Measurements from ENCODE around the gene KRT24.
A peak's percentile ranks its signal among the peaks of the same experiment; 100 is the strongest.

Gene KRT24

DNA sequence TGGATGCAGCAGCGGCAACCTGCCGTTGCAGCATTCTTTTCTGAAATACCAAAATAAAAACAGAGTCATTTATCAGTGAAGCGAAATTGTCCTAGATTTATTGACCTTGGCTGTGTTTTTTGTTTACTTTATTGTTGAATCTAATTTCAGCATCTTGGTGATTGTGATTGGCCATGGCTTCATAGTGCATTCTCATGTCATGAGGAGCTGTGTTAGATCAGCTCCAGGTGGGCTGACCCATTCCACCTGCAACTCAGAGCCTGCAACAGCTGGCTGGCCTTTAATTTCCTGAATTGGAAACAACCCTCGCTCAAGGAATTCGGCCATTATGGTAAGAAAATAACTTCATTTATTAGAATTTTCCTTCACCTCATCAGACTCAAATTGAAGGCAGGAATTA lies 16.4 kb downstream of the KRT24 start:
- no peak for DNase-seq

DNA sequence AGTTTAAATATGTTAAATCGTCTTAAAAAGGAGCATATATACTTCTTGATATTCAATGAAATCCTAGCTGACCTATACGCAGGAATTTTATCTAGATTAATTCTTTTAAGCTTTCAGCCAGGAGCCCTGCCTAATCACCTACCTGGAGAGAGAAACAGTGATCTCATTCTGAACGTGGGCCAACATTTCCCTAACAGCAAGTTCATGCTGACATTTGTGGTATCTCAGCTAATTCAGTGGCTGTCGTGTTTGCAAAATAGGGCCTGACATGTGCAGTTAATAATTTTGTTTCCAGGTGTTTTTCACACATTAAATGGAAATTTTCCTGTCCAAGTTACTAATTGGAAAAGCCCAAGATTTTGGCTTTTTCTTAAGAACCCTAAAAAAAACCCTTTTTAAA lies 17.4 kb downstream of the KRT24 start:
- no peak for DNase-seq

DNA sequence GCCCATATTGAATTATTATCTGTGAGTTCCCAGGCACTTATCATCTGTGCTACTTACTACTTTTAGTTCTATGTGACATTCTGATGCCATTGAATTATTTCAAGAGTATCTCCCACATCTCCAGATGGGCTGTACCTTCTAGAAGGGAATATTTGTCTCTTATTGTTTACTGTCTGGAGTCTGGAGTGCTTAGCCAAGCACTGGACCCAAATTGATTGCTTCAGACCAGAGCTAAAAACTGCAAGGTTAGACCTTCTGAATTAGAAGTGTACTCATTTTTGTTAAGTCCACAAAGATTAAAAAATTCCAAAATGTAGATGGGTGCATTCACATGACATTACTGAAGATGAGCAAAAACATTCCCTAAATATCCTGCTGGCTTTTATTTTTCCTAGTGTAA lies 22.6 kb downstream of the KRT24 start:
- no peak for DNase-seq

DNA sequence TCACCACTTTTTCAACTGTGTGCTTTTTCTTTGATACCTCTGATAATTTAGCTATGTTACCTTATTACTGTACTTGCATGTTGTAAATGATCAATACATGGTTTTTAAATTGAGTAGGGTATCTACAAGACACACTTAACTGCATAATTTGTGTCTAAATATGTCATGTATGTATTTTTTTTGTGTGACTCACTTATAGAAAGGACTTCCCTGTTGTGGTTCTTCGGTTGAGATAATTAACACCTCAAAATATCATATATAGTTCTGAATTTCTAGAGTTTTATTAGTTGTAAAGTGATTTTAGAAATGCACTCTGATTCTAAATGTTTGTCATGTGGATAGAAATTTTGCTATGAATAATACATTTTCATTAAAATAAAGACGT lies 24.0 kb downstream of the KRT24 start:
- no peak for DNase-seq

DNA sequence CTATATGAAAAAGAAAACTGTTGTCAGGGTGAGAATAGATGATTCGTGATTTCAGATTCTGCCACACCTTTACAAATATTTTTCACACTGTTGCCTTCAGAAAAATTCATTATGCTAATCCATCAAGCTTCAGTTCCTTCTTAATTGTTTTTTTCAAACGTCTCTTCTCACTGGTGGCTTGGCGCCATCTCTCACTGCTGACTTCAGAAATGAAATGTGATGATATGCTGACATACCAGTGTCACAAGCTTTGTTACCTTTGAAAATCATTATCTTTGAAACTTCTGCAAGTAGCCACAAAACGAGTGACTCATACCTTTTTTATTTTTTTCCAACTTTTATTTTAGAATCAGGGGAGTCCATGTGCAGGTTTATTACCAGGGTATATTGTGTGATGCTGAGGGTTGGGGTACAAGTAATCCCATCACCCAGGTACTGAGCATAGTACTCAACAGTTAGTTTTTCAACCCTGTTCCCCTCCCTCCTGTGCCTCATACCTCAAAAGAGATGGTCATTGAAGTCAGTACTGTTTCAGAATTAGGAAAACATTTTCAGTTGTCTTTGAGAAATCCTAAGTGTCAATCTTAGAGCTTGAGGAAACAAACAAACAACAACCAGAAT lies 24.5 kb downstream of the KRT24 start:
- DNase-seq, result peak; percentile 16

DNA sequence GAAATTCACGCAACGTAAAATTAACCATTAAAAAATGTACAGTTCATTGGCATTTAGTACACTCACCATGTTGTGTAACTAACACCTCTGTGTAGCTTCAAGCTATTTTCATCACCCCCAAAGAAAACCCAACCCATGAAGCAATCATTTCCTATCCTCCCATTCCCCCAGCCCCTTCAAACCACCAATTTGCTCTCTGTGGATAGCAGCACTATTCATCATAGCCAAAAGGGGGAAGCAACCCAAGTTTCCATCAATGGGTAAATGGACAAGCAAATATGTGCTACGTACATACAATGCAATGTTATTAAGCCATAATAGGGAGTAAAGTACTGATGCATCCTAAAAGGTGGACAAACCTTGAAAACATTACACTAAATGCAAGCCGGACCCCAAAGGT lies 27.6 kb downstream of the KRT24 start:
- peak; percentile 5 for DNase-seq

DNA sequence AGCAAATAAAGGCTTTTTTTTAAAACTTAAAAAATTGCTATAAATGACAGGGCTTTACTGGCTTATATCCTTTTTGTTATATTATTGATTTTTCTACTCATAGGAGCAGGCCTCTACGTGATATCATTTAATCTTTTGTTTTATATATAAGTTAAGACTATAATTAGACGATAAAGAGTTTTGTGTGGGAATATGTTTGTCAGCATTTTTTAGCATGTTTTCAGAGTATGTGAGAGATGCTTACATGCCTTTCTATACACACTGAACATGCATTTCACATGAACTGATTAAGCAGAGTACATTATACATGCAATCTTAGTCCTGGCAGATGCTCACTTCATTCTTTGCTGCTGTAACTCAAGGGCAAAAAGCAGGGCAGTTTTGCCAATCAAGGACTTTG lies 30.9 kb downstream of the KRT24 start:
- no peak for DNase-seq

DNA sequence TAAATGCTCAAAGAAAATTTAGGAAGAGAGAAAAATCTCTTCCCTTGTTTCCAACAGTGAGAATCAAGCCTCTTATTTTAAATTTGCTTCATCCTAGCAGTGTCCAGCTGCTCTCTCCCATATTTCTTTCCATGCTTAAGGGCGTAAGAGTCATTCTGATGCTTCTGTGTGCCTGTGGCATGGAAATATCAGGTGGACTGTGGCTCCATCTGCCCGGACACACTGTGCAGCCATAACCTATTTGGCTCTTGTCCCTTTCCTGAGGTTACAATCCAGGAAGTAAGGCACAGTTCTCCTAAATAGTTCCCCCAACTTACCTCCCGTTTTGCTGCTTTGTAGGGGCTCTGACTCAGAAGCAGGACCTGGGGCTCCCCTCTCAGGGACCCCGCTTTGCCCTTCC lies 32.3 kb downstream of the KRT24 start:
- no peak for DNase-seq

DNA sequence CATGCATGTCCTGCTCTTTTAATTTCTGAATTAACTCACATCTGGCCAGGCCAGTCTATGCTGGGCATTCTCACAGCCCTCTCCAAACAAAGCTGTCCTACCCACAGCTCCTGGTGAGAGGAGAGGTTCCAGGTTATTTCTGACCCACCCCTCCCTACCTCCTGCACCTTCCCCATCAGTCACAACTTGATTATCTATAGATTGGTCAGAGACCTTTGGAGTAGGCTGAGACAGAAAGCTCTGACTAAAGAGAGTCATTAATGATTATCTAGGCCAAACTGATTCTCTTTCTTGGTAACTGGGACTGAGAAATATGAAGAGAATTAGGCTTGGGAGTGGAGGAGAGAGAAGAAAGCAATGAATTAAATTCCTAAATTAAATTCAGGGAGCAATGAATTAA lies 37.2 kb downstream of the KRT24 start:
- DNase-seq, result no peak

DNA sequence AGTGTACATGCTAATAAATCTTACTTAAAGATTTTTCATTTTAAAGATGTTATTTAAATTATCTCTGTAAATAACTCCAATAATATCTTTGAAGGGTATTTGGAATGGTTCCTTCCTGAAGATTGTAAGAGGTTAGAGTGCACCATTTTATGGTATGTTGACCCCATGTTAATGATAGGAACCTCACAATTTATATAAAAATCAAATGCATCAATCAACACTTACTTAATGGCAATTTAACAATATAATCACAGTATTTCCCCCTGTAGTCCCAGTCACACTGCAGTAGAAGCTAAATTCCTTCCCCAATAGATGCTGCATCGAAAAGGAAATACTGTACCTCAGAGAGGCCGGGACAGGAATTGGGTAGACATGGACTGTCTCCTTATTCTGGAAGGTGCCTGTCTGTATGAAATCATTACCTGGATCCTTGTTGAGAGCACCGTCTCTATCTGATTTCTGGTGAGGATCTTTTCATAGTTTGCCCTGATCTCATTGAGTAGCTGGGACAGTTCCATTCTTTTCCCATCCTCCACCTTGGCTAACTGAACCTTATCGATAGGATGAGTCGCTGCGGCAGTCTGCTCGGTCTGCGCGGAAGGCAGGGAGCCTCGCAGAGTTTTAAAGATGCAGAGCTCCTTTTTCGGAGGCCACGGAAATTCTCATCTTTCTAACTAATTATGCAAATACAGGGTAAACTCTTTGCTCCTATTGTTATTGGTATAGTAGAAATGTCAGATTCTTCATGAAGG lies 38.8 kb downstream of the KRT24 start, which contains the start of gene KRT222:
Gene KRT222, minus strand, starts transcription at position 596 of the 752 bp plus-strand sequence. Its CDS starts 78 bp downstream, at position 518.
- DNase-seq, result peak; percentile 52

DNA sequence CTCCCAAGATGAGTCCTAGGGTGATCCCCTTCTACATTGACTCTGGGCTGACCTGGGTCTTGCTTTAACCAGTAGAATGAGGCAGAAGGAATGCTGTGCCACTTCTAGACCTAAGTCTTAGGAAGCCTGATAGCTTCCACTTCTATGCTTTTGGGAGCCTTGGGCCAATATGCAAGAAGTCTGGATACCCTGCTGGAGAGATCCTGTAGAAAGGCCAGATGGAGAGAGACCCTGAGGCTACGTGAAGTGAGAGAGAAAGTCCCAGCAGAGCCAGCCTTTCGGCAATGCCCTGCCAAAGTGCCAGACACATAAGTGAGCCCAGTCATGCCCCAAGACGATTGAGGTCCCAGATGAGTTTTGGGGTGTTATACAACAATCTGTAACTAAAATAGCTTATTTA lies 40.3 kb downstream of the KRT24 start:
- DNase-seq, result no peak

DNA sequence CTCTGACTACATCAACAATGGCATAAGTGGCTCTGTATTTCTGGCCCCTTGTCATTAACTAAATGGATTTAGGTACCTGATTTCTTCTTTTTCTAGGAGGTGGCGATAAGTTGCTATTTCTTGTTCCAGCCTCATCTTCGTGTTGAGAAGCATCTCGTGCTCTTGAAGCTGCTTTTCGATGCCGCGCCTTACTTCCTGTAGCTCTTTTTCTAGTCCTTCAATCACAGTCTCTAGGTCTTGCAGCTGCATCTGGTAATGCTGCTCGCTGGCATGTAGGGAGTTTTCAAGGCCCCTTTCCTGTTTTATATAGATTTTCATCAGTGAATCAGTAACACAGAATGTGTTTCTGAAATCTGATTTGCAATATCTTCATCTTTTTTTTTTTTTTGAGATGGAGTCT lies 43.6 kb downstream of the KRT24 start:
- no peak for DNase-seq

DNA sequence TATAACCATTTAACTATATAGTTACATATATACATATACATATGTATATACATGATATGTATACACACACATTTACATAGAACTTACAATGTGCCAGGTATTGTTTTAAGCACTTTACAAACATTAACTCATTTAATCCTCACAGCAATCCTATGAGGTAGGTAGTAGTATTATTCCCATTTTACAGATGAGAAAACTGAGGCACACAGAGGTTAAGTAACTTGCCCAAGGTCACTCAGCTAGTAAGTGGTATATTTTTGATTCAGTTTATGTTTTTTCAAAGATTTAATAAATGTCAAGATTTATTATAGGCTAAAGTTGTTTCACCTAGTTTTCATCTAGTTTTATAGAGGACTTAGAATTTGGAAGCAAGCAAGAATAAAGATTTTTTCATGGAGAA lies 45.2 kb downstream of the KRT24 start:
- DNase-seq, result no peak

DNA sequence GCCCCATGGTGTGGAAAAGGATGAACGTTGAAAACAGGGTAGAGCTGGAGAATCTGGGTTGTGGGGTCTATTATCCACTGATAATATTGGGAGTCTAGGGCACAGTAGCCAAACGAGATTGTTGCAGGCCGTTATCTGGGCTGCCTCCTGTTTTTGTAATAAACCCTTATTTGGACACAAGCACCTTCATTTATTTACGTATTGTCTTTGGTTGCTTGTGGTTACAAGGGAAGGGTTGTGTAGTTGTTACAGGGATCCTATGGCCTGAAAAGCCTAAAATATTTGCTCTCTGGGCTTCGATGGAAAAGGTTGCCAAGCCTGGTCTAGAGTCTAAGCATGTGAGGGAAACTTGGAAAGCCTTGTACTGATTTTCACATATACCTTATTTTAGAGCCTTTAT lies 51.6 kb downstream of the KRT24 start:
- DNase-seq, result no peak

DNA sequence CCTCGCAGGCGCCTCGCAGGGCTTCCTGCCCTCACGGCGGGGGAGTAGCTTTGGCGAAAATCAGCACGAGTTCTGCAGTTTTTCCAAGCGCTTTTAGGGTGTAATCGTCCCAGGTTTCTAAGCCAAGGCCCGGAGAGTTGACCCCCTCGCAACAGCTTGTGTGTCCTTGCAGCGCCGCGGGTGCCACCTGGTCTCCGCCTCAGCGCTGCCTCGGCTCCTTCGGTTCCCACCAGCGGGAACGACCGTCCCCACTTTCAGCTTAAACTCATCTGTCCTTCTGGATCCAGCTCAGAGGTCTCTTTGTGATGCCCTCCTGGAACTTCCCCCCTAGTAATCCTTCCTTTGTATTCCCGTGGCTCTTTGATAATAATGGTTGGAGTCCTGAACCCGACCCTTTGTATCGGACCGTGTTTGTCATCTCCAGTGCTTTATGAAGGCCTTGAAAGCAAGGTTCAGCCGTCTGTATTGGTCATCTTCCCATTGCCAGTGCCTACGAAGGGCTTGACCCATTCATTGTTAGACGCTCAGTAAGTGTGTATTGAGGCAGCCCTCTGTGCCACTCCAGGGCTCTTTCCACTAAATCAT lies 55.1 kb downstream of the KRT24 start:
- DNase-seq, result peak; percentile 60
